G401.6 (cell line): Measurements from ENCODE around the gene DCAF12.
"Not testable (repeated sequence)": the region's sequence is repeated elsewhere in the genome, so short reads cannot be mapped to it uniquely, and the experiment has no call there.

Experiments
- FAIRE-seq: peaks from 2 replicates; lab custom pipeline; 2012; peaks lifted over from hg19 to GRCh38; lab: Jason Lieb, UNC

DCAF12 gene

GRCh38 chr9:34059954-34060353, 66.5 kb downstream of the DCAF12 start:
- FAIRE-seq: no peak

- no peak for FAIRE-seq
These were observed 67.2 kb downstream of the DCAF12 start for GRCh38 chr9:34059281-34059680.

- no peak for FAIRE-seq
These were observed 76.7 kb downstream of the DCAF12 start for GRCh38 chr9:34049630-34050384.

- FAIRE-seq: peak; percentile 44
These were observed 77.5 kb downstream of the DCAF12 start, which contains the start of gene UBAP2 for GRCh38 chr9:34048727-34049629. TSS of gene UBAP2 (minus strand) at chr9:34048887. CDS start at chr9:34017148, 31,739 bp downstream.

- FAIRE-seq: no peak
These were observed 78.4 kb downstream of the DCAF12 start for GRCh38 chr9:34047864-34048726.

GRCh38 chr9:34046784-34047379, 79.6 kb downstream of the DCAF12 start:
- FAIRE-seq: no peak

GRCh38 chr9:34045903-34046302, 80.6 kb downstream of the DCAF12 start:
- FAIRE-seq: no peak

GRCh38 chr9:34042074-34042473, 84.4 kb downstream of the DCAF12 start:
- not testable (repeated sequence) for FAIRE-seq

- FAIRE-seq: not testable (repeated sequence)
These were observed 87.6 kb downstream of the DCAF12 start for GRCh38 chr9:34038851-34039250.

GRCh38 chr9:34037626-34038025, 88.9 kb downstream of the DCAF12 start:
- no peak for FAIRE-seq

GRCh38 chr9:34036625-34037024, 89.9 kb downstream of the DCAF12 start:
- no peak for FAIRE-seq
